GM12874 (cell line): Measurements from ENCODE around the gene TMEM207.

Experiments used
- TF ChIP-seq, protein P1 (sequence below): IDR thresholded peaks from 2 replicates; pipeline ENCODE4 v1.5.1; 2011; ENCODE audit warnings: low read depth, mild to moderate bottlenecking, control low read depth, low read length, moderate library complexity; ENCODE audit not compliant: insufficient read depth

TMEM207 gene

DNA sequence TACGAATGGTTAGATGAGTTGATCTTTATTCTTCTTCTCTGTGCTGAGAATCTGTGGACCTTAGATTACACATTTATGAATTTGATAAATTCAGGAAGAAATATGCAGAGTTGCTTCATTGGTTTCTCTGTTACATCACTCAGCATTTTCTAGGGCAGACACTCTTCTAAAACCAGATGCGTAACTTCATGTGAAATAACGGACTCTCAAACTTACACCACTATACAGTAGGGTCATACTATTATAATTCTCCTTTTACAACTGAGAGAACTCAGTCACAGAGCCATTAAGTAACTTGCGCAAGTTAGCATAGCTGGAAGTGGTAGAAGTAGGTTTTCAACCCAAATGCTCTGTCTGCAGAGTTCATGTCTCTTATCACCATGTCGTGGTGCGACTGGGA lies 5.7 kb downstream of the TMEM207 start:
- TF ChIP-seq, protein P1, sequence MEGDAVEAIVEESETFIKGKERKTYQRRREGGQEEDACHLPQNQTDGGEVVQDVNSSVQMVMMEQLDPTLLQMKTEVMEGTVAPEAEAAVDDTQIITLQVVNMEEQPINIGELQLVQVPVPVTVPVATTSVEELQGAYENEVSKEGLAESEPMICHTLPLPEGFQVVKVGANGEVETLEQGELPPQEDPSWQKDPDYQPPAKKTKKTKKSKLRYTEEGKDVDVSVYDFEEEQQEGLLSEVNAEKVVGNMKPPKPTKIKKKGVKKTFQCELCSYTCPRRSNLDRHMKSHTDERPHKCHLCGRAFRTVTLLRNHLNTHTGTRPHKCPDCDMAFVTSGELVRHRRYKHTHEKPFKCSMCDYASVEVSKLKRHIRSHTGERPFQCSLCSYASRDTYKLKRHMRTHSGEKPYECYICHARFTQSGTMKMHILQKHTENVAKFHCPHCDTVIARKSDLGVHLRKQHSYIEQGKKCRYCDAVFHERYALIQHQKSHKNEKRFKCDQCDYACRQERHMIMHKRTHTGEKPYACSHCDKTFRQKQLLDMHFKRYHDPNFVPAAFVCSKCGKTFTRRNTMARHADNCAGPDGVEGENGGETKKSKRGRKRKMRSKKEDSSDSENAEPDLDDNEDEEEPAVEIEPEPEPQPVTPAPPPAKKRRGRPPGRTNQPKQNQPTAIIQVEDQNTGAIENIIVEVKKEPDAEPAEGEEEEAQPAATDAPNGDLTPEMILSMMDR: no peak

DNA sequence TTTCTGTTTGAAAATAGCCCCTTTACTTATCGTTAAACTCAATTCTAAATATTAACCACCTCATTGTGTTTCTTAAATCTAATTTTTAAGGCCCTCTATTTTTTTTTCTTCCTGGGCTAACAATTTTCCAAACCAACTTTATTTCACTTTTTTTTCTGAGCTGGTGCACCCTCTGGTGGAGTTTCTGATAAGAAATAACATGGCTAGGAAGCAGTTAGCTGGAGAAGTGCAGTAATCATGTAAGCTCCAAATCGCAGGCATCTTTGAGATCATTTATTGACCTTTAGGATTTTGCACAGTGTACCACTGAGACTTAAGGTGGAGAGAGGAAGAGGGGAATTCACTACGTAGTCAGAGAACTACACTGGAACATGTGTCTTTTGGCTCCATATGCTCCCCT lies 6.4 kb downstream of the TMEM207 start:
- TF ChIP-seq, protein P1: no peak

DNA sequence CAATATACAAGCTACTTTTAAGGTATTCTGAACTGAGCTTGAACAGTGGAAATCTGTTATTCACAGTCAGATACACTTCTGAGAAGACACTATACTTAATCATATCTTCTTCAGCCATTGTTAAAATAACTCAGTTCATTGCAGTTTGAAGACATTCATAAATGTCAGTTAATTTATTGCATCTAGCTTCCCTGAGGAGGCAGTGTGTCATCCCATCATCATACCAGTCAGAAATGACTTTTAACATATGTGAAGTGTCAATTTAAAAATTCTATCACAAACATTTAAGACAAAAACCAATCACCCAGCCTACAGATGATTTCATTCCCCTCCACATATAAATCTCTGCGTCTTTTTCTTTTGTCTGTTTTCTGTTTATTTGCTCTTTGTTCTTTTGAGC lies 7.5 kb downstream of the TMEM207 start:
- TF ChIP-seq, protein P1: no peak

DNA sequence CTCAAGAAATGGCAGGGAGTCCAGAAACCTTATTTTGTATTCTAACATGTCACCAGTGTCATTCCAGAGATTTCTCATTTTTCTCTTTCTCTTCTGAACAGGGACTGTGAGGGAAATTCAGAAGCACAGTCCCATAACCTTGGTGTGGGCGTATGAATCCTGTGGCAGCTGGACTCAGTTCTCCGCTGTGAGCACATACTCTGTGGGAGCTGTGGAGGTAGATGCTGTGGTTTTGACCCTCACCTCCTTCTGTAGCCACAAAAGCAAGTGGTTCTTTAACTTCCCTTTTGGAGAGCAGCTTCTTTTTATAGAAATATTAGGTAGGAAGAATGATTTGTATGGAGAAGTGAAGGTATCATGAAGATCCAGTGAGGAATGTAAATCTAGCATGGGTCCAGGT lies 13.4 kb downstream of the TMEM207 start:
- TF ChIP-seq, protein P1: no peak

DNA sequence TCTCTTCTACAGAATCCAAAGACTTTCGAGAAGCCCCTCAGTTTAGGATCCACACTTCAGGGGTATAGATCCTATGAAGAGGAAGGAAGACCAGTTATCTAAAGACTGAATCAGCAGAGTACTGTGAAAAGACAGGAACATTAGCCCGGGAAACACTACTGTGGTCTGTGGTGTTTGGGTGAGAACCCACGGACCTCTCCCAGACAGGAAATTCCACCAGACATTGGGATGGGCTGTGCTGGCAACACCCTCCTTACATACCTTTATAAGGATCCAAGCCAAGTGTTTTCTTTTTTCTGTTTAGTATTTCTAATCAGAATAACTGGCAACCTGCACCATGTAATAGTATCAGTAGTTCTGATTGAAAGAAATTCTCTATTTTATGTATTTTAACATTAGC lies 14.1 kb downstream of the TMEM207 start:
- TF ChIP-seq, protein P1: no peak

DNA sequence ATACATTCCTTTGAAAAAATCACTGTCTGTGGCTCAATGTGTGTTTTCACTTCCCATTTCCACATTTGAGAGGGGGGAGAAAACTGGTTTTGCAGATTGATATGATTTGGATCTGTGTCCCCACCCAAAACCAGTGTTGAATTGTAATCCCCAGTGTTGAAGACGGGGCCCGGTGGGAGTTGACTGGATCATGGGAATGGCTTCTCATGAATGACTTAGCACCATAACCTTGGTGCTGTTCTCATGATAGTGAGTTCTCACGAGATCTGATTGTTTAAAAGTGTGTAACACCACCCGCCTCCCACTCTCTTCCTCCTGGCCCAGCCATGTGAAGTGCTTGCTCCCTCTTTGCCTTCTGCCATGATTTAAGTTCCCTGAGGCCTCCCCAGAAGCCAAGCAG lies 16.1 kb downstream of the TMEM207 start:
- TF ChIP-seq, protein P1: no peak

DNA sequence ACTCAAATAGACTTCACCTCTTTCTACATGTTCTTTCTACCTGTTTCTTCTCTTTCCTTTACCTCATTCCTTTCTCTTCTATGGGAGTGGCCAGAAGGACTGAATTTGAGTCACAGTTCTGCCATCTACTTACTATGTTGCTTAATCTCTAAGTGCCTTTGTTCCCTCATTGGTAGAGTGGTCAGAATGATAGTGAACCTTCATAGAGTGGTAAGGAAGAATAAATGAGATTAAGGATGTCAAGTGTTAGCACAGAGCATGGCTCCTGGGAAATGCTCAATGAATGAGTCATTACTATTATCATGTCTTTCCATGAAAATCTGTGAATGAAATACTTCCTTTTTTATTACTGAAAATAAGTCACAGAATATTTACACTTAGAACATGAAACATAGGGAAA lies 17.5 kb downstream of the TMEM207 start:
- TF ChIP-seq, protein P1: no peak

DNA sequence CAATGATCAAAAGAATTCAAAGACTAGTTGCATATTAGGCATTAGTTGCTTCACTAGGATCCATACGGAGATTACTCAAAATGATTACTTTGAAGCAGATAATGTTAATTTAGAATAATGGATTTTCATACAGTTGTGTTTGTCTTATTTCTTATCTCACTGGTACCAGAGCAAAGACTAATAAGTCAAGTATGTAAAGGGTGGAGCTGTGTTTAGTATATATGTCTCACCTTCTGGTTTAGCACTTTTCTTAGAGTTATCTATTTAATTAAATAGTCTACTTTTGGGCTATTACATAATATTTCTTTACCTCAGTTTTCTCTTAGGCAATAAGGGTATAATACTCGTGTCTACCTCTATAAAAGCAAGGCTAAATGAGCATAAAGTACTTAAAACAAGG lies 18.8 kb downstream of the TMEM207 start:
- TF ChIP-seq, protein P1: no peak
